Type B pancreatic cell (in vitro differentiated cells): ENCODE data around the gene ODF2. TPM values are rescaled to one million over a fixed set of nuclear protein-coding genes. Genes with fewer than 3 reads are reported as not detected.
A peak's percentile ranks its signal among the peaks of the same experiment; 100 is the strongest.
"Not testable (repeated sequence)": the region's sequence is repeated elsewhere in the genome, so short reads cannot be mapped to it uniquely, and the experiment has no call there.

Source experiments
- DNase-seq: peaks from one replicate; pipeline ENCODE4 v3.0.0; 2021; ENCODE audit warnings: mixed read lengths; ENCODE audit not compliant: unreplicated experiment; ENCODE audit errors: extremely low spot score
- H3K27ac Mint-ChIP-seq: 2 replicates; pipeline ENCODE4 v1.8.0; 2021; ENCODE audit warnings: mild to moderate bottlenecking, mixed read lengths
- H3K27me3 Mint-ChIP-seq: 2 replicates; pipeline ENCODE4 v1.8.0; 2021; ENCODE audit warnings: mixed read lengths
- H3K36me3 Mint-ChIP-seq: 2 replicates; pipeline ENCODE4 v1.8.0; 2021; ENCODE audit warnings: mixed read lengths
- H3K4me1 Mint-ChIP-seq: one replicate; pipeline ENCODE4 v1.8.0; 2021; ENCODE audit warnings: mixed read lengths; ENCODE audit not compliant: unreplicated experiment
- H3K4me3 Mint-ChIP-seq: 2 replicates; pipeline ENCODE4 v1.8.0; 2021; ENCODE audit warnings: mild to moderate bottlenecking, mixed read lengths
- H3K9me3 Mint-ChIP-seq: 2 replicates; pipeline ENCODE4 v1.8.0; 2021; ENCODE audit warnings: mixed read lengths
- total RNA-seq: library from RNA; stranded (reverse); gene quantifications from 2 replicates; pipeline ENCODE4 v1.2.1, GENCODE V29; 2021; ENCODE audit warnings: low replicate concordance
- TF ChIP-seq, protein P1 (sequence below): fragments of 200-600 bp; sonication (generic); conservative IDR thresholded peaks from 2 replicates; pipeline ENCODE4 v1.5.0; 2021; ENCODE audit warnings: antibody characterized with exemption, mild to moderate bottlenecking

ODF2 gene
- total RNA-seq, 1 donor from 2014 or later = 59.1 TPM

DNA sequence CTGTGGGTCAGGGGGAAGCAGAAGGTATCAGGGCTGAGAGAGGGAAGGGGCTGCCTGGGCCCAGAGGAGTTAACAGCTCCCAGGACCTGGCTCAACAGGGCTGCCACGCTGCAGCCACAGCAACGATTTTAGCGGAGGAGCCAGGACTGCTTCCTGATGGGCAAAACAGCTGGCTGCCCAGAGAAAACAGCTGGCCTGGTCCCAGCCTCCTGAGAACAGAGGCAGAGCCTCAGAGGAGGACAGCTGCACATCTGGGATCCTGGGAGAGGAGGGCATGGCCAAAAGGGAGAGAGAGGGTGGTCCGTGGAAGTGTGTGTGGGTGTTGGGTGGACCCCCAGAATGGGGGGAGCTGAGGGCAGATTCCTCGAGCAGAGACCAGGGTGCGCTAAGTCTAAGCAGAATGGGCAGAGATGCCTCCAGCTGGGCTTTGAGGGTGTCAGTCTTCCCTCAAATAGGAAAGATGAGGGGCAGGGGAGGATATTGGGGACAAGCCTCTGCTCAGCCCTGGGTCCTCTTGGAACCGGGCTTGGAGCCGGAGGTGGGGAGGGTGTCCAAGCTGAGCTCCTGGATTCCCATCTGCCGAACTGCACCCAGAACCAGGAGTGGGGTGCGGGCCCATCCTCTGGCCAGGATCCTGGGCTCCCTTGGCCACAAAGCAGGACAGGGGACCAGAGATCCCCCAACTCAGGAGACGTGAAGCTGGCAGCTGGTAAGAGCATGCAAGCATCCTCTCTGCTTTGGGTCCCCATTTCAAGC, 44.3 kb upstream of the ODF2 start:
- peaks cover 27% of the 10 kb centered on the region for H3K27me3 Mint-ChIP-seq
- DNase-seq = no peak
- H3K4me1 Mint-ChIP-seq = peaks cover 33% of the 10 kb centered on the region
- peak overlapping the region; percentile 9 for H3K27ac Mint-ChIP-seq
- no peak overlapping the region for H3K4me3 Mint-ChIP-seq
- no peaks in the 10 kb centered on the region for H3K36me3 Mint-ChIP-seq
- TF ChIP-seq, protein P1, sequence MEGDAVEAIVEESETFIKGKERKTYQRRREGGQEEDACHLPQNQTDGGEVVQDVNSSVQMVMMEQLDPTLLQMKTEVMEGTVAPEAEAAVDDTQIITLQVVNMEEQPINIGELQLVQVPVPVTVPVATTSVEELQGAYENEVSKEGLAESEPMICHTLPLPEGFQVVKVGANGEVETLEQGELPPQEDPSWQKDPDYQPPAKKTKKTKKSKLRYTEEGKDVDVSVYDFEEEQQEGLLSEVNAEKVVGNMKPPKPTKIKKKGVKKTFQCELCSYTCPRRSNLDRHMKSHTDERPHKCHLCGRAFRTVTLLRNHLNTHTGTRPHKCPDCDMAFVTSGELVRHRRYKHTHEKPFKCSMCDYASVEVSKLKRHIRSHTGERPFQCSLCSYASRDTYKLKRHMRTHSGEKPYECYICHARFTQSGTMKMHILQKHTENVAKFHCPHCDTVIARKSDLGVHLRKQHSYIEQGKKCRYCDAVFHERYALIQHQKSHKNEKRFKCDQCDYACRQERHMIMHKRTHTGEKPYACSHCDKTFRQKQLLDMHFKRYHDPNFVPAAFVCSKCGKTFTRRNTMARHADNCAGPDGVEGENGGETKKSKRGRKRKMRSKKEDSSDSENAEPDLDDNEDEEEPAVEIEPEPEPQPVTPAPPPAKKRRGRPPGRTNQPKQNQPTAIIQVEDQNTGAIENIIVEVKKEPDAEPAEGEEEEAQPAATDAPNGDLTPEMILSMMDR = no peak
- H3K9me3 Mint-ChIP-seq = no peaks in the 10 kb centered on the region

DNA sequence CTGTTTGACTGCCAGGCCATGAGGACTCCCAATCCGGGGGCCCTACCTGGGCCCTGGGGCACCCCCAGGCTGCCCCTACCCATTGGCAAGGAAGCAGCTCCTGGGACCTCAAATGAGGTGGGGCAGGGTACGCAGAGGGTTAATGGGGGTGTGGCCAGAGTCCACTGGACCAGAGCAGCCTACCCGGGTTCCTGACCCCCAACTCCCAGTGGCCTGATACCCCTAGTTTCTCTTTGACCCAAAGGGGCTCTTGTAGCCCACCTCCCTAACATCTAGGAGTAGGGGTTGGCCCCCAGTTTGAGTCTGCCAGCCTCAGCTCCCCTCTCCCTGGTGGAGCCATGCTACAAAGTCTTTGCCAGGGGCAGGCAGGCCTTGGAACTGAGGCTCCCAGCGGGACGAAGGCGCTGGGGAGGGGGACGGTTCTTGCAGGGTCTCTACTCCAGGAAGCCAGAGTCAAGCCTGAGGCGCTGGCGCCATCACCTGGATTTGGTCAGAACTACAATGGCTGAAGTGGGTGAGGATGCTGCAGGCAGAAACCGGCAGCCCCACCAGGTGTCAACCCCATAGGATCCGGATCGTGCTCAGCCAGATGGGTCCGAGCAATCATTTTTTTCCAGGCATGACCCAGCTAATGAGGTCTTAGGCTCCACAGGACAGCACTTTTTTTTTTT, 43.6 kb upstream of the ODF2 start:
- H3K36me3 Mint-ChIP-seq = no peaks in the 10 kb centered on the region
- peaks cover 29% of the 10 kb centered on the region for H3K27me3 Mint-ChIP-seq
- no peaks in the 10 kb centered on the region for H3K9me3 Mint-ChIP-seq
- DNase-seq = peak; percentile 90
- peaks cover 28% of the 10 kb centered on the region for H3K4me1 Mint-ChIP-seq
- H3K4me3 Mint-ChIP-seq = no peak overlapping the region
- H3K27ac Mint-ChIP-seq = peak overlapping the region; percentile 61
- TF ChIP-seq, protein P1 = peak; percentile 86

DNA sequence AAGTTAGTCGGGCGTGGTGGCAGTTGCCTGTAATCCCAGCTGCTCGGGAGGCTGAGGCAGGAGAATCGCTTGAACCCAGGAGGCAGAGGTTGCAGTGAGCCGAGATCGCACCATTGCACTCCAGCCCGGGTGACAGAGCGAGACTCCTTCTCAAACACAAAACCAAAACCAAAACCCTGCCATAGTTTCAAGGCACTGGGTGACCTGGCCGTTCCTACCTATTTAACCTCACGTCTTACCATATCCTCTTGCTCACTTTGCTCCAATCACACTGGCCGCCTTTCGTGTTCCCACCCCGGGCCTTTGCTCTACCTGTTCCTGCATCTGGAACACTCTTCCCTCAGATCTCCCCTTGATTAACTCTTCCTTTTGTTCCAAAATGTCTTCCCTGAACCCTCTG, 42.1 kb upstream of the ODF2 start:
- Mint-ChIP-seq H3K4me1 (peaks cover 22% of the 10 kb centered on the region), H3K27me3 (peaks cover 24% of the 10 kb centered on the region)
- not testable (repeated sequence) for H3K36me3 Mint-ChIP-seq, H3K27ac Mint-ChIP-seq, DNase-seq, H3K9me3 Mint-ChIP-seq, H3K4me3 Mint-ChIP-seq

DNA sequence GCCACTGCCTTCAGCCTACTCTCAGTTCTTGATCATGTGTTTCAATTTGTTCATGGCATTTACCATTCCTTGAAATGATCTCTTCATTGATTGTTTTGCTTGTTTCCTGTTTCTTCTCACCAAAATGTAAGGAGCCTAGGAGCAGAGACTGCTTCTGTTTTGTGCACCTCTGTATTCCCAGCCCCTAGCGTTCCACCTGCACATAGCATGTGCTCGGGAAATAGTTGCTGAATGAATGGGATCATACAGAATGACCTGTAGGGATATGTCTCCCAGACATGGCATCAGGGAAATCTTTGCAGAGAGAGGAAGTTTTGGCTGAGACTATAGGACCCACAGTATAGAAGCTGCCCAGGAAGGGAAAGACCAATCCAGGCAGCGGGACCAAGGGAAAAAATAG, 41.3 kb upstream of the ODF2 start:
- Mint-ChIP-seq H3K27ac (peak overlapping the region; percentile 54), H3K27me3 (peaks cover 22% of the 10 kb centered on the region), H3K4me3 (no peak overlapping the region), H3K36me3 (no peaks in the 10 kb centered on the region), H3K9me3 (no peaks in the 10 kb centered on the region), H3K4me1 (peaks cover 20% of the 10 kb centered on the region)
- DNase-seq = no peak
- TF ChIP-seq, protein P1 = peak; percentile 54

DNA sequence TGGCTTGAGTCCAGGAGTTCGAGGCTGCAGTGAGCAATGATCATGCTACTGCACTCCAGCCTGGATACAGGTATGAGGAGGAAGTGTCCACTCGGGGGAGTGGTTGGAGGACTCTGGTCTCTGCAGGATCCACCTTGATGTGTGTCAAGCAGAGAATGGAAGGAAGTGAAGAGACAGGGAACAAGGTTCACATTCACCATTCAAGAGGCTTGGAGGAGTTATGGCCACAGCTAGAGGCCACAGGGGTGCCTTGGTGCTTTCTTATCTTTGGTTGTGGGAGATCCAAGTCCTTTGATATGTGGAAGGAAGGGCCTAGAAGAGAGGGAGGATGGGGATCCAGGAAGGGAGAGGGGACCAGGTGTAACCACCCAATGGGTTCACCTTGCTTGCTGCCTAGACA, 40.5 kb upstream of the ODF2 start:
- Mint-ChIP-seq H3K4me3 (no peak overlapping the region), H3K4me1 (peaks cover 14% of the 10 kb centered on the region), H3K9me3 (no peaks in the 10 kb centered on the region), H3K27me3 (peaks cover 16% of the 10 kb centered on the region), H3K27ac (peak overlapping the region; percentile 98), H3K36me3 (no peaks in the 10 kb centered on the region)
- TF ChIP-seq, protein P1 = no peak
- DNase-seq = no peak

DNA sequence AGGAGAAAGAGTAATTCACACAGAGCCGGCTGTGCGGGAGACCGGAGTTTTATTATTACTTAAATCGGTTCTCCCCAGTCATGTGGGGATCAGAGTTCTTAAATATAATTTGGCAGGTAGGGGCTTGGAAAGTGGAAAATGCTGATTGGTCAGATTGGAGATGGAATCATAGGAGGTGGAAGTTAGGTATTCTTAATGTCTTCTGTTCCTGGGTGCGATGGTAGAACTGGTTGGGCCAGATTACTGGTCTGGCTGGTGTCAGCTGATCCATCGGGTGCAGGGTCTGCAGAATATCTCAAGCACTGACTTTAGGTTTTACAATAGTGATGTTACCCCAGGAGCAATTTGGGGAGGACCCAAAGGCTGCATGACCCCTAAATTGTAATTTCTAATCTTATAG, 39.8 kb upstream of the ODF2 start:
- peak overlapping the region; percentile 98 for H3K27ac Mint-ChIP-seq
- peaks cover 14% of the 10 kb centered on the region for H3K4me1 Mint-ChIP-seq
- DNase-seq = no peak
- no peaks in the 10 kb centered on the region for H3K9me3 Mint-ChIP-seq
- TF ChIP-seq, protein P1 = no peak
- no peaks in the 10 kb centered on the region for H3K36me3 Mint-ChIP-seq
- H3K27me3 Mint-ChIP-seq = peaks cover 16% of the 10 kb centered on the region
- H3K4me3 Mint-ChIP-seq = peak overlapping the region; percentile 84
